Colonic mucosa (tissue), 4 donors: ENCODE results near the gene C2orf72. TPM values are rescaled to one million over a fixed set of nuclear protein-coding genes. Genes with fewer than 3 reads are reported as not detected.
A peak's percentile ranks its signal among the peaks of the same experiment; 100 is the strongest.

Experiments used
- DNase-seq: peaks from one replicate; pipeline ENCODE4 v3.0.0-alpha.2; 2020
- H3K27ac ChIP-seq: fragments of 200-600 bp; one replicate; pipeline ENCODE4 v1.8.0; 2021
- H3K27me3 ChIP-seq: fragments of 200-600 bp; one replicate; pipeline ENCODE4 v1.8.0; 2021
- H3K36me3 ChIP-seq: fragments of 200-600 bp; one replicate; pipeline ENCODE4 v1.8.0; 2021
- H3K4me1 ChIP-seq: fragments of 200-600 bp; one replicate; pipeline ENCODE4 v1.8.0; 2021; ENCODE audit warnings: mild to moderate bottlenecking
- H3K4me3 ChIP-seq: fragments of 200-600 bp; one replicate; pipeline ENCODE4 v1.8.0; 2021
- H3K9ac ChIP-seq, 2 donors: one replicate each; pipeline ENCODE4 v1.7.0; 2013; ENCODE audit warnings: control low read depth in 2 of 2, low read depth in 2 of 2, low read length in 2 of 2
- H3K9me3 ChIP-seq: fragments of 200-600 bp; one replicate; pipeline ENCODE4 v1.8.0; 2021
- intact Hi-C: fragments of 100-400 bp; cut with DNase I; formaldehyde crosslinking; loops from one replicate; pipeline ENCODE4 v1.14.1; 2022
- total RNA-seq, 2 donors: library from RNA; stranded (reverse); fragmentation: NEBNext Ultra II Directional in 1 of 2; extraction: Animal tissue kit (Norgen Biotek cat#: 25700) in 1 of 2; gene quantifications; one replicate each; pipeline ENCODE4 v1.2.1, GENCODE V29; 2021
- TF ChIP-seq, protein P1 (sequence below): fragments of 200-600 bp; IDR thresholded peaks from one replicate; pipeline ENCODE4 v1.8.0; 2022; ENCODE audit warnings: antibody characterized with exemption, mild to moderate bottlenecking
- donor health status: healthy.
- donor health status: DM: no; HTN: no; CAD: no.
- donor health status: DM: no; HTN: no; CAD: no.

C2orf72 gene
- total RNA-seq, 2 donors from 2014 or later: 44.5 to 82.5 TPM

GRCh38 chr2:231088754-231089153 is 51.4 kb downstream of the C2orf72 start:
- Histone ChIP-seq H3K4me3 (no peak overlapping the region), H3K27me3 (no peaks in the 10 kb centered on the region), H3K9me3 (no peaks in the 10 kb centered on the region), H3K9ac (peak overlapping the region in 1 of 2 donors; percentile 26), H3K4me1 (peaks cover 7% of the 10 kb centered on the region), H3K36me3 (no peaks in the 10 kb centered on the region), H3K27ac (peak overlapping the region; percentile 12)
- TF ChIP-seq, protein P1, sequence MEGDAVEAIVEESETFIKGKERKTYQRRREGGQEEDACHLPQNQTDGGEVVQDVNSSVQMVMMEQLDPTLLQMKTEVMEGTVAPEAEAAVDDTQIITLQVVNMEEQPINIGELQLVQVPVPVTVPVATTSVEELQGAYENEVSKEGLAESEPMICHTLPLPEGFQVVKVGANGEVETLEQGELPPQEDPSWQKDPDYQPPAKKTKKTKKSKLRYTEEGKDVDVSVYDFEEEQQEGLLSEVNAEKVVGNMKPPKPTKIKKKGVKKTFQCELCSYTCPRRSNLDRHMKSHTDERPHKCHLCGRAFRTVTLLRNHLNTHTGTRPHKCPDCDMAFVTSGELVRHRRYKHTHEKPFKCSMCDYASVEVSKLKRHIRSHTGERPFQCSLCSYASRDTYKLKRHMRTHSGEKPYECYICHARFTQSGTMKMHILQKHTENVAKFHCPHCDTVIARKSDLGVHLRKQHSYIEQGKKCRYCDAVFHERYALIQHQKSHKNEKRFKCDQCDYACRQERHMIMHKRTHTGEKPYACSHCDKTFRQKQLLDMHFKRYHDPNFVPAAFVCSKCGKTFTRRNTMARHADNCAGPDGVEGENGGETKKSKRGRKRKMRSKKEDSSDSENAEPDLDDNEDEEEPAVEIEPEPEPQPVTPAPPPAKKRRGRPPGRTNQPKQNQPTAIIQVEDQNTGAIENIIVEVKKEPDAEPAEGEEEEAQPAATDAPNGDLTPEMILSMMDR: no peak
- intact Hi-C loops: no loop called here
- DNase-seq: no peak

GRCh38 chr2:231093933-231094332 is 56.6 kb downstream of the C2orf72 start:
- DNase-seq: peak; percentile 74
- no peaks in the 10 kb centered on the region for H3K36me3 ChIP-seq
- peak overlapping the region; percentile 66 for H3K27ac ChIP-seq

GRCh38 chr2:231094736-231095346 is 57.5 kb downstream of the C2orf72 start:
- intact Hi-C loops: no loop called here
- DNase-seq: peak; percentile 52
- Histone ChIP-seq H3K9ac (no peak overlapping the region), H3K27ac (peak overlapping the region; percentile 66), H3K4me1 (peaks cover 2% of the 10 kb centered on the region), H3K4me3 (no peak overlapping the region), H3K36me3 (no peaks in the 10 kb centered on the region), H3K27me3 (no peaks in the 10 kb centered on the region), H3K9me3 (no peaks in the 10 kb centered on the region)
- TF ChIP-seq, protein P1: no peak

More at GRCh38 chr2:231093933-231094332, 56.6 kb downstream of the C2orf72 start:
- TF ChIP-seq, protein P1: no peak
- H3K9ac ChIP-seq: no peak overlapping the region
- intact Hi-C loops: no loop called here
- H3K9me3 ChIP-seq: no peaks in the 10 kb centered on the region
- peaks cover 4% of the 10 kb centered on the region for H3K4me1 ChIP-seq
- no peaks in the 10 kb centered on the region for H3K27me3 ChIP-seq
- H3K4me3 ChIP-seq: no peak overlapping the region

Other genes with a start within 250 kb of the C2orf72 start
- 1,000 to 10,000 TPM; 1,192 to 1,707 TPM for gene ITM2C, start 172.6 kb upstream of the C2orf72 start, total RNA-seq
- 1 to 10 TPM in 1 of 2 donors, under 1 TPM in 1; 0.35 to 1.0 TPM for gene GPR55, start 112.3 kb upstream of the C2orf72 start, total RNA-seq
- gene SPATA3, start 41.4 kb upstream of the C2orf72 start, total RNA-seq: not detected
- 100 to 1,000 TPM in 1 of 2 donors, 10 to 100 TPM in 1; 74.1 to 114 TPM for gene PSMD1, start 19.3 kb downstream of the C2orf72 start, total RNA-seq
- under 1 TPM in 1 of 2 donors, not detected in 1; 0.27 TPM for gene HTR2B, start 87.5 kb downstream of the C2orf72 start, total RNA-seq
- 10 to 100 TPM in 1 of 2 donors, 1 to 10 TPM in 1; 9.8 to 17.2 TPM for gene ARMC9, start 161.1 kb downstream of the C2orf72 start, total RNA-seq